Measurements from ENCODE around the gene SLC2A9.

DNA sequence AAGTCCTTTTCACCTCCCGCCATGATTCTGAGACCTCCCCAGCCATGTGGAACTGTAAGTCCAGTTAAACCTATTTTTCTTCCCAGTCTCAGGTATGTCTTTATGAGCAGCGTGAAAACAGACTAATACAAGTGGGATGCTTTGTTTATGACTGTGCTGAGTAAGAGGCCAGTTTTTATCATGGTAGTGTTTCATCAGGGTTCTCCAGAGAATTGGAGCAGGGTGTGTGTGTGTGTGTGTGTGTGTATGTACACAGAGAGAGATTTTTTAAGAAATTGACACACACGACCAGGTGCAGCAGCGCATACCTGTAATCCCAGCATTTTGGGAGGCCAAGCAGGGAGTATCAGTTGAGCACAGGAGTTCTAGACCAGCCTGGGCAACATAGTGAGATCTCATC, 34.6 kb upstream of the SLC2A9 start:
- TF ChIP-seq CTCF (IDR thresholded peaks at IDR 0.05 in 4 of 5, conservative IDR thresholded peaks at IDR 0.05 in 1 of 5) (no peak), POLR2A (IDR thresholded peaks at IDR 0.05) (no peak)

Data from gastrocnemius medialis (tissue), 4 donors.